HG03354 (cell line): ENCODE measurements around the gene MIA3.

ENCODE experiments used
- ATAC-seq: cut with Tn5 transposase; IDR thresholded peaks from one replicate; pipeline ENCODE4 v1.9.1; 2021; ENCODE audit warnings: mild to moderate bottlenecking; ENCODE audit not compliant: unreplicated experiment, poor library complexity, severe bottlenecking

MIA3 gene

GRCh38 chr1:222618880-222619596 is 1.1 kb downstream of the MIA3 start:
- ATAC-seq = no peak

GRCh38 chr1:222620566-222620965 is 2.7 kb downstream of the MIA3 start:
- peak; percentile 65 for ATAC-seq

DNA sequence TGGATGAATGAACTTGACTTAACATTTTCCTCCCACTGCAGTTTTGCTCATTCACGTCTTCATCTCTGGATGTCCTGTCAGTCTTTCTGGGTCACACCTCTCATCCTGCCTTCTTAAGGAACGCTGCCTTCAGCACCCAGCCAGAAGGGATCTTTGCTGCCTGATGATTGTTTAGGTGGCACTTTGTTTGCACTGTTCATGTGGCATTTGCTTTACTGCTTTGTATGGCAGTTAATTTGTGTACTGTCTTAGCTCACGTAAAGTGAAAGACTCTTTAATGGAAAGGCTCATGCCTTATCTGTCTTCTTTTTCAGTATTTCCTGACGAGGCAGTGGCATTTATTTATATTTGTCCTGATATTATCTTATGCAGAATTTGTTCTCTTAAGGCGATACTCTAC is 4.9 kb downstream of the MIA3 start:
- ATAC-seq = no peak

DNA sequence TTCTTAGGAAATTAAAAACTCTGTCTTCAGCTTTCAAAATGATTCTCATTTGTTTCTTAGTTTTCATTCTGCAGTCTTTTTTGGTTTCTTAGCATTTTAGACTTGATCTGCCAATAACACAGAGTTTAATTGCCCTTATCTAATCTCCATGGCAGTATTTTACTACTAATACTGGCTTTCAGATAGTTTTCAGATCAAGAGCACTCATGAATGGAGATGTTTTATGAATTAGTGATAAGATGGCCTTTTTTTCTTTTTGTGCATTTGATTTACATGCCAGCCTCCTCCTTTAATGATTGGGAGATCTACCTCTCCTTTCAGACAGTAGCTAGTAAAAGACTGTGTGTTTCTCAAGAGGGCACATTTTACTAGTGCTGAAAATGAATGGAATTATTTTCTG is 5.6 kb downstream of the MIA3 start:
- ATAC-seq = no peak

DNA sequence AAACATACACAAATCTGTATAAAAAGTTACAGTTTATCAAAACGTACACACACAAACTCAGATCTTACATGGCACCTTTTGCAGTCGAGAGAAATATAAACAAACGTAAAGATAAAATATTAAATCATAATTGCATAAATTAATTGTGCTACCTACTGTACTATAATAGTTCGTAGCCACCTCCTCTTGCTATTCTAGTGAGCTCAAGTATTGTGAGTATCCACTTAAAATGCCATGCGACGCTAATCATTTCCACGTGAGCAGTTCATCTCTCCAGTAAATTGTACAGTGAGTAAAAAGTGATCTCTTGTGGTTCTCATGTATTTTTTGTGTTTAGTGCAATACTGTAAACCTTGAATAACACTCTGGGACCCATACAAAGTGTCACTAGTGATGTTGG is 6.3 kb downstream of the MIA3 start:
- no peak for ATAC-seq

GRCh38 chr1:222627232-222627631 is 9.3 kb downstream of the MIA3 start:
- ATAC-seq = no peak

DNA sequence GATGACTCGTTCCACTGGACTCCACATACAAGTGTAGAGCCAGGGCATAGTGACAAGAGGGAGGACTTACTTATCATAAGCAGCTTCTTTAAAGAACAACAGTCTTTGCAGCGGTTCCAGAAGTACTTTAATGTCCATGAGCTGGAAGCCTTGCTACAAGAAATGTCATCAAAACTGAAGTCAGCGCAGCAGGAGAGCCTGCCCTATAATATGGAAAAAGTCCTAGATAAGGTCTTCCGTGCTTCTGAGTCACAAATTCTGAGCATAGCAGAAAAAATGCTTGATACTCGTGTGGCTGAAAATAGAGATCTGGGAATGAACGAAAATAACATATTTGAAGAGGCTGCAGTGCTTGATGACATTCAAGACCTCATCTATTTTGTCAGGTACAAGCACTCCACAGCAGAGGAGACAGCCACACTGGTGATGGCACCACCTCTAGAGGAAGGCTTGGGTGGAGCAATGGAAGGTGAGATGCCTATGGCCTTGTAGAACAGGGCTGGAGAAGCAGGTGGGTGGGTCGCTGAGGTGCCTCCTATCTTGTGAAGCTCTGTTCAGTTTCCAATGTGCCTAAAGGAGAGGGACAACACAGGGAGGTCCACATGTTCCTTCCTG is 12.1 kb downstream of the MIA3 start:
- ATAC-seq = no peak

DNA sequence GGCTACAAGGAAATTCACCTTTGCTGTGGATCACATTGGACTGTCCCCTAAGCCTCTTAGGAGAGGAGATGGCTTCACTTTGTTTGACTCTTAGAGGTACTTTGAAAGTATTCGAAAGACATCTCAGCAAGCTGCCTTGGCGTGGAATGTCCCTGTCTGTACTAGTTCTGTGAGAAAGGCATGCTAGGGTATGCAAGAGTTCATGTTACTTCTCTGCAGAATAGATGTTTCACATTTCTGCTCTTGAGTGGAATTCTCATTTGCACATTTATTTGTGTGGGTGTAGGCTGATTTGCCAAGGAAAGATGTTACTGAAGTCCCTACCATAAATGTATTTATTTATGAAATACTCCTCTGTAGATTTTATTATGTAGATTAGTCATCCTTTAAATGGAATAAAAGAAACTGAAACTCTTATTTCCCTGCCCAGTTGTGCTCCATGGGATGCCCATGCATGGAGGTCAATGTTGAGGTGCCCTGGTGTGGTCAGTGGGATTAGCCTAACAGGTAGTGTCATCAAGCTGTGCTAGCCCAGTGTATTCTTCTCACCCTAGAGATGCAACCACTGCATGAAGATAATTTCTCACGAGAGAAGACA is 13.8 kb downstream of the MIA3 start:
- ATAC-seq = no peak

- no peak for ATAC-seq
These were observed 14.9 kb downstream of the MIA3 start for GRCh38 chr1:222632749-222633148.

GRCh38 chr1:222634180-222635013 is 16.5 kb downstream of the MIA3 start:
- ATAC-seq = peak; percentile 93

DNA sequence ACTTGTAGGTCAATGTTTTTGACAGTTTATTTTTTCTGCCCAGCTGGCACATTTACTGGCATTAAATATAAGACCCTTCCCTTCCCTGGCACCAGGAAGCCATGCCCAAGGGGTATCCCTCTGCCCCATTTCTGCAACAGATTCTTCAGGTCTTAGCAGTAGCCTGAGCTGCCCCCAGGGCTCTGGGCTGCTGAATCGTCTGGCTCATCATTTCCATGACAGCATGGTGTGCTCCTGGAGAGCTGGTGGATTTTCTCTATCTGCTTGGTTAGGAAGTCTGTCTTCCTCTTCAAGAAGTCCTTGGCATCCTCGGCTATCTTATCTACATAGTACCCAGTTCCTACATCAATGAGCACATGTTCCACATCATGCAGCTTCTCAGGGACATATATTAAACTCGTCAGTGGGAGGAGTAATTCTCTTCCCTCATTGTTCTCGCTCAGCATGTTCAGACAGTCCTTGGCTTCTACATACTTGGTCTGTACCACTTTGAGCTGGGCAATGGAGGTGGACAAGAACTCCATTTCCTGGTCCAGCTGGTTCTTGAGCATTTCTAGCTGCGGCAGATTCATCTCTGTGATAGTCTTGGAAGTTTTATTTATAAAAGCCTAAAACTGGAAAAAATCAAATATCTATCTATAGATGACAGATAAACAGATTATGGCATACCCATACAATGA is 23.5 kb downstream of the MIA3 start:
- no peak for ATAC-seq

- no peak for ATAC-seq
These were observed 24.6 kb downstream of the MIA3 start for GRCh38 chr1:222642468-222642867.

GRCh38 chr1:222643606-222643937 is 25.7 kb downstream of the MIA3 start:
- no peak for ATAC-seq

DNA sequence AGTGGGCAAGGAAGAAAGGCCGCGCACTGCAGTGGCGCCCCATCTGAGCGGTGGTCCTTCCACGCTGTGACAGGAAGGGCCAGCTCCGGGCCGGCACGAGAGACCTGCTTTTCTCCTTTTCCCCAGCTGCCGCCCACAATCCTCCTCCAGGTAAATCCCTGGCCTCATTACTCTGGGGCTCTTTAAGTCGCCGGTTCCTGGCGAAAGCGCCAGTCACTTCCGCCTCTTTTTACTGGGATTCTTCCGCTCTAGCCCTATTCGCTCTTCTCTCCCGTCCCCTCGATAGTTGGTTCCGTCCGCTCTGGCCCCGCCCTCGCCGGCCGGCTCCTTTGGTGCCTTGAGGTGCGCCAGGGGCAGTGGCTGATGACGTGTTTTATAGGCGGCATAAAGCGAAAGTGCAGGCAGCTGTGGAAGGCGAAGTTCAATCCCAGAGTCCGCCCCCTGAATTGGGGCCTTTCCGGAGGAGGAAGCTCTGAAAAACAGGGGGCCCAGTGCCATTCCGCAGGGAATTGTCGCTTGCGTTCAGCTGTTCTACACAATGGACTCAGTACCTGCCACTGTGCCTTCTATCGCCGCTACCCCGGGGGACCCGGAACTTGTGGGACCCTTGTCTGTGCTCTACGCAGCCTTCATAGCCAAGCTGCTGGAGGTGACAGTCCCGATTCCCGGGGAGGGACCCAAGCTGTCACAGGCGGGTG is 26.2 kb downstream of the MIA3 start:
- peak; percentile 97 for ATAC-seq

DNA sequence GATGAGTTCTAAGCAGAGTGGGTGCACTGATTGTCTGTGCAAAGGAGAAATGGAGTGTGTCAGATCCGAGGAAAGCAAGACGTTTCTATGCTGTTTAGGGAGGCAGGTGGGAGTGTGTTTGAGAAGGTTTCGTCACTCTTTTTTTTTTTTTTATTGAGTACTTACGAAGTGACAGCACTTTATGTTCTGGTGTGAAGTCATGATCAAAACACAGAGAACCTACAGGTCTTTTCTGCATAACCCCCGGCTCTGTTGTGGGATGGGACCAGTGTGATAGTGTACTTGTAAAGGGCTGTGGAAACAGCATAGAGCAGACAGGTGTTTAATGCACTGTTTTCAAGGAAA is 26.7 kb downstream of the MIA3 start:
- no peak for ATAC-seq

GRCh38 chr1:222652676-222653075 is 34.8 kb downstream of the MIA3 start:
- no peak for ATAC-seq

- peak; percentile 58 for ATAC-seq
These were observed 35.4 kb downstream of the MIA3 start for GRCh38 chr1:222653178-222653827.

- ATAC-seq = peak; percentile 98
These were observed 37.0 kb downstream of the MIA3 start for GRCh38 chr1:222654849-222655248.
